ENCODE measurements around the gene ROCK1.
"Not testable (repeated sequence)": the region's sequence is repeated elsewhere in the genome, so short reads cannot be mapped to it uniquely, and the experiment has no call there.

Gene ROCK1

GRCh38 chr18:21111346-21112139 lies at the start of gene ROCK1:
Gene ROCK1, minus strand, starts transcription at chr18:21111813. Its CDS starts 903 bp downstream, at chr18:21110910.
- Histone ChIP-seq H3K4me1 (ENCODE audit: control insufficient read depth, insufficient read depth, low read length) (no peaks in the 10 kb centered on the region), H3K9me3 (ENCODE audit: control insufficient read depth in 2 of 2, low read length in 2 of 2) (no peaks in the 10 kb centered on the region), H3K27ac (ENCODE audit: low read length) (peak within 1 kb of the TSS; percentile 90), H3K27me3 (ENCODE audit: control insufficient read depth in 1 of 2, insufficient read depth in 2 of 2, low read length in 2 of 2) (no peaks in the 10 kb centered on the region), H3K4me3 (ENCODE audit: low read length in 2 of 2) (peak within 1 kb of the TSS; percentile 95 to 96), H3K9ac (ENCODE audit: low read length in 2 of 2) (peak within 1 kb of the TSS; percentile 80 to 90), H3K36me3 (ENCODE audit: control insufficient read depth in 2 of 2, insufficient read depth in 2 of 2, low read length in 2 of 2) (no peaks in the 10 kb centered on the region)

DNA sequence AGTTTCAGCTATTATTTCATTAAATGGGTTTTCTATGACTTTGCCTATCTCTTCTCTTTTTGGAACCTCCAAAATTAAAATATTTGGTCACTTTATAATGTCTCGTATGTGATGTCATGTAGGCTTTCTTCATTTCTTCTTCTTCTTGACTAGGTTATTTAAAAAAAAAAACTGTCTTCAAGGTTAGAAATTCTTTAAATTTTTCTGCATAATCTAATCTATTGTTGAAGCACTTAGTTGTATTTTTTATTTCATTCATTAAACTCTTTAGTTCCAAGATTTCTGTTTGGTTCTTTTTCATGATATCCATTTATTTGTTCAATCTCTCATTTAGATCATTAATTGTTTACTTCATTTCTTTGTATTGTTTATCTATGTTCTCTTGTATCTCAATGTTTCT lies 43.8 kb upstream of the ROCK1 start:
- Histone ChIP-seq H3K9me3 (ENCODE audit: control insufficient read depth in 2 of 2, low read length in 2 of 2) (no peaks in the 10 kb centered on the region), H3K9ac (ENCODE audit: low read length in 2 of 2) (no peak overlapping the region), H3K4me3 (ENCODE audit: low read length in 2 of 2) (no peak overlapping the region), H3K36me3 (ENCODE audit: control insufficient read depth in 2 of 2, insufficient read depth in 2 of 2, low read length in 2 of 2) (no peaks in the 10 kb centered on the region), H3K27ac (ENCODE audit: low read length) (no peak overlapping the region), H3K27me3 (ENCODE audit: control insufficient read depth in 1 of 2, insufficient read depth in 2 of 2, low read length in 2 of 2) (no peaks in the 10 kb centered on the region), H3K4me1 (ENCODE audit: control insufficient read depth, insufficient read depth, low read length) (no peaks in the 10 kb centered on the region)

DNA sequence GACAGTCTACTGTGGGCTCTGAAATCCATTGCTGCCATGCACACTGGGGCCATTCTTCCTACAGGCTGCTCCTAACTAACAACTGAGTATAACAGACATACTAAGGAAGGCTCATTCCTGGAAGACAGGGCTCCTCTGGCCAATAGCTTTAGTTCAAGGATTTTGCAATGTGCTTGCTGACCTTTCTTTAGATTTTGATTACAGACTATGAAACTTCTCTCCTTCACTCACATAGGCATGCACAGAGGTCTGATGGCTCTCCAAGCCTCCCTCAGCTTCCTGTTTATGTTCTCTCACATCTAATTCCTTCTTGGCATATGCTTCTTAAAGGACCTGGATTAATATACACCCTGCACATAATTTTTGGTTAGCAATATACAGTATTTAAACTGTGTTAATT lies 34.4 kb upstream of the ROCK1 start:
- no peak overlapping the region for H3K9ac ChIP-seq (ENCODE audit: low read length in 2 of 2)
- no peaks in the 10 kb centered on the region for H3K36me3 ChIP-seq (ENCODE audit: control insufficient read depth in 2 of 2, insufficient read depth in 2 of 2, low read length in 2 of 2)
- H3K4me1 ChIP-seq (ENCODE audit: control insufficient read depth, insufficient read depth, low read length) = peaks cover 2% of the 10 kb centered on the region
- H3K27me3 ChIP-seq (ENCODE audit: control insufficient read depth in 1 of 2, insufficient read depth in 2 of 2, low read length in 2 of 2) = no peaks in the 10 kb centered on the region
- no peak overlapping the region for H3K4me3 ChIP-seq (ENCODE audit: low read length in 2 of 2)
- no peaks in the 10 kb centered on the region for H3K9me3 ChIP-seq (ENCODE audit: control insufficient read depth in 2 of 2, low read length in 2 of 2)
- H3K27ac ChIP-seq (ENCODE audit: low read length) = no peak overlapping the region

DNA sequence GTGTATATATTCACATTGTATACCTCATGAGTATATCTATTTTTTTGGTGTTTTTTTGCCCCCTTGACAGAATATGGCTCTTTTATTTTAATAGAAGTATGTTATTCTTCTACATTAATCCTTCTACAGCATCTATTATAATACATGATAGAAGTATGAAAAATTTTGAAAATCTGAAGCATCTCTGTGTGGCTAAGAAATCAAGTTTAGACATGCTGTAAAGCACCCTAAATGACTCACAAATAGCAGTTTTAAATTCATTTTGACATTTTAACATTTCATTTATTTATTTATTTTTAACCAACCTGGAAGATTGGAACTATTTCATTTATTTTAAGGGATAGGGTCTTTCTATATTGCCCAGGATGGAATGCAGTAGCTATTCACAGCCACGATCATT lies 33.8 kb upstream of the ROCK1 start:
- Histone ChIP-seq H3K9ac (ENCODE audit: low read length in 2 of 2) (no peak overlapping the region), H3K9me3 (ENCODE audit: control insufficient read depth in 2 of 2, low read length in 2 of 2) (no peaks in the 10 kb centered on the region), H3K36me3 (ENCODE audit: control insufficient read depth in 2 of 2, insufficient read depth in 2 of 2, low read length in 2 of 2) (no peaks in the 10 kb centered on the region), H3K4me1 (ENCODE audit: control insufficient read depth, insufficient read depth, low read length) (peaks cover 3% of the 10 kb centered on the region), H3K27me3 (ENCODE audit: control insufficient read depth in 1 of 2, insufficient read depth in 2 of 2, low read length in 2 of 2) (no peaks in the 10 kb centered on the region), H3K4me3 (ENCODE audit: low read length in 2 of 2) (no peak overlapping the region), H3K27ac (ENCODE audit: low read length) (no peak overlapping the region)

GRCh38 chr18:21141668-21142422 lies 30.2 kb upstream of the ROCK1 start:
- H3K4me3 ChIP-seq (ENCODE audit: low read length in 2 of 2) = peak overlapping the region in 1 of 2 donors; percentile 17
- no peak overlapping the region for H3K9ac ChIP-seq (ENCODE audit: low read length in 2 of 2)
- H3K9me3 ChIP-seq (ENCODE audit: control insufficient read depth in 2 of 2, low read length in 2 of 2) = no peaks in the 10 kb centered on the region
- H3K4me1 ChIP-seq (ENCODE audit: control insufficient read depth, insufficient read depth, low read length) = peaks cover 3% of the 10 kb centered on the region
- no peaks in the 10 kb centered on the region for H3K27me3 ChIP-seq (ENCODE audit: control insufficient read depth in 1 of 2, insufficient read depth in 2 of 2, low read length in 2 of 2)
- no peaks in the 10 kb centered on the region for H3K36me3 ChIP-seq (ENCODE audit: control insufficient read depth in 2 of 2, insufficient read depth in 2 of 2, low read length in 2 of 2)
- H3K27ac ChIP-seq (ENCODE audit: low read length) = peak overlapping the region; percentile 7

- H3K9me3 ChIP-seq (ENCODE audit: control insufficient read depth in 2 of 2, low read length in 2 of 2); H3K27me3 ChIP-seq (ENCODE audit: control insufficient read depth in 1 of 2, insufficient read depth in 2 of 2, low read length in 2 of 2); H3K27ac ChIP-seq (ENCODE audit: low read length); H3K9ac ChIP-seq (ENCODE audit: low read length in 2 of 2); H3K36me3 ChIP-seq (ENCODE audit: control insufficient read depth in 2 of 2, insufficient read depth in 2 of 2, low read length in 2 of 2); H3K4me3 ChIP-seq (ENCODE audit: low read length in 2 of 2); H3K4me1 ChIP-seq (ENCODE audit: control insufficient read depth, insufficient read depth, low read length): not testable (repeated sequence)
Observed at GRCh38 chr18:21137719-21138488, 26.3 kb upstream of the ROCK1 start.

DNA sequence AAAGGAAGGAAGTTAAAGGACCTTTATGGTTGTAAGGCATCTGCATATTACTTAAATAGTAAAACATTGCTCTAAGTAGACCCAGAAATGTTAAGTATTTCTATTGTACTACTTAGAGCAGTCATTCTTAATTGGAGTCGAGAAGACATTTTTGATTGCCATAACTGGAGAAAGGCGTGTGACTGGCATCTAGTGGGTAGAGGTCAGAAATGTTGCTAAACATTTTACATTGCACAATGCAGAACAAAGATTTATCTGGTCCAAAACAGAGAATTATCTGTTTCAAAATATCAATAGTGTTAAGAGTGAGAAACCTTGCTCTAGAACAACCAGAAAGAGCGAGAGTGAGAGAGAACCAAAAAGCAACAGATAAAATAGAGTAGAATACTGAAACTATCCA lies 23.3 kb upstream of the ROCK1 start:
- no peaks in the 10 kb centered on the region for H3K4me1 ChIP-seq (ENCODE audit: control insufficient read depth, insufficient read depth, low read length)
- H3K27me3 ChIP-seq (ENCODE audit: control insufficient read depth in 1 of 2, insufficient read depth in 2 of 2, low read length in 2 of 2) = no peaks in the 10 kb centered on the region
- H3K4me3 ChIP-seq (ENCODE audit: low read length in 2 of 2) = no peak overlapping the region
- no peak overlapping the region for H3K27ac ChIP-seq (ENCODE audit: low read length)
- H3K9me3 ChIP-seq (ENCODE audit: control insufficient read depth in 2 of 2, low read length in 2 of 2) = no peaks in the 10 kb centered on the region
- no peak overlapping the region for H3K9ac ChIP-seq (ENCODE audit: low read length in 2 of 2)
- H3K36me3 ChIP-seq (ENCODE audit: control insufficient read depth in 2 of 2, insufficient read depth in 2 of 2, low read length in 2 of 2) = no peaks in the 10 kb centered on the region

- Histone ChIP-seq H3K4me1 (ENCODE audit: control insufficient read depth, insufficient read depth, low read length) (no peaks in the 10 kb centered on the region), H3K9me3 (ENCODE audit: control insufficient read depth in 2 of 2, low read length in 2 of 2) (no peaks in the 10 kb centered on the region), H3K27me3 (ENCODE audit: control insufficient read depth in 1 of 2, insufficient read depth in 2 of 2, low read length in 2 of 2) (no peaks in the 10 kb centered on the region), H3K27ac (ENCODE audit: low read length) (no peak overlapping the region), H3K9ac (ENCODE audit: low read length in 2 of 2) (no peak overlapping the region), H3K4me3 (ENCODE audit: low read length in 2 of 2) (no peak overlapping the region), H3K36me3 (ENCODE audit: control insufficient read depth in 2 of 2, insufficient read depth in 2 of 2, low read length in 2 of 2) (no peaks in the 10 kb centered on the region)
Observed at GRCh38 chr18:21132398-21132918, 20.8 kb upstream of the ROCK1 start.

- no peak overlapping the region for H3K9ac ChIP-seq (ENCODE audit: low read length in 2 of 2)
- H3K27ac ChIP-seq (ENCODE audit: low read length) = no peak overlapping the region
- no peak overlapping the region for H3K4me3 ChIP-seq (ENCODE audit: low read length in 2 of 2)
- H3K4me1 ChIP-seq (ENCODE audit: control insufficient read depth, insufficient read depth, low read length) = no peaks in the 10 kb centered on the region
- H3K36me3 ChIP-seq (ENCODE audit: control insufficient read depth in 2 of 2, insufficient read depth in 2 of 2, low read length in 2 of 2) = no peaks in the 10 kb centered on the region
- H3K27me3 ChIP-seq (ENCODE audit: control insufficient read depth in 1 of 2, insufficient read depth in 2 of 2, low read length in 2 of 2) = no peaks in the 10 kb centered on the region
- H3K9me3 ChIP-seq (ENCODE audit: control insufficient read depth in 2 of 2, low read length in 2 of 2) = no peaks in the 10 kb centered on the region
Observed at GRCh38 chr18:21131698-21132227, 20.1 kb upstream of the ROCK1 start.

GRCh38 chr18:21129566-21130216 lies 18.1 kb upstream of the ROCK1 start:
- no peaks in the 10 kb centered on the region for H3K4me1 ChIP-seq (ENCODE audit: control insufficient read depth, insufficient read depth, low read length)
- no peaks in the 10 kb centered on the region for H3K36me3 ChIP-seq (ENCODE audit: control insufficient read depth in 2 of 2, insufficient read depth in 2 of 2, low read length in 2 of 2)
- H3K9me3 ChIP-seq (ENCODE audit: control insufficient read depth in 2 of 2, low read length in 2 of 2) = no peaks in the 10 kb centered on the region
- H3K27ac ChIP-seq (ENCODE audit: low read length) = no peak overlapping the region
- no peak overlapping the region for H3K9ac ChIP-seq (ENCODE audit: low read length in 2 of 2)
- no peaks in the 10 kb centered on the region for H3K27me3 ChIP-seq (ENCODE audit: control insufficient read depth in 1 of 2, insufficient read depth in 2 of 2, low read length in 2 of 2)
- no peak overlapping the region for H3K4me3 ChIP-seq (ENCODE audit: low read length in 2 of 2)

Data from stomach smooth muscle (tissue), 2 donors.